Stimulated activated CD8-positive, alpha-beta memory T cell treated with anti-CD3 and anti-CD28 coated beads, Interleukin-7, amount 100 ng/mL, for 1 hour (primary cell): ENCODE data around the gene SELENOS.

Experiments used
- DNase-seq, 2 donors: peaks; one replicate each; pipeline ENCODE4 v3.0.0-alpha.2; 2020; ENCODE audit warnings: low read depth in 2 of 2

The SELENOS gene, protein sequence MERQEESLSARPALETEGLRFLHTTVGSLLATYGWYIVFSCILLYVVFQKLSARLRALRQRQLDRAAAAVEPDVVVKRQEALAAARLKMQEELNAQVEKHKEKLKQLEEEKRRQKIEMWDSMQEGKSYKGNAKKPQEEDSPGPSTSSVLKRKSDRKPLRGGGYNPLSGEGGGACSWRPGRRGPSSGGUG

GRCh38 chr15:101277038-101277822 is at the start of gene SELENOS:
SELENOS (minus strand) TSS chr15:101277485; CDS start chr15:101277417, 68 bp downstream.
- DNase-seq, result peak; percentile 77 to 82

- DNase-seq, result no peak
These were observed 49.3 kb upstream of the SELENOS start for GRCh38 chr15:101326462-101327146.

- no peak for DNase-seq
These were observed 48.7 kb upstream of the SELENOS start for GRCh38 chr15:101326026-101326315.

DNA sequence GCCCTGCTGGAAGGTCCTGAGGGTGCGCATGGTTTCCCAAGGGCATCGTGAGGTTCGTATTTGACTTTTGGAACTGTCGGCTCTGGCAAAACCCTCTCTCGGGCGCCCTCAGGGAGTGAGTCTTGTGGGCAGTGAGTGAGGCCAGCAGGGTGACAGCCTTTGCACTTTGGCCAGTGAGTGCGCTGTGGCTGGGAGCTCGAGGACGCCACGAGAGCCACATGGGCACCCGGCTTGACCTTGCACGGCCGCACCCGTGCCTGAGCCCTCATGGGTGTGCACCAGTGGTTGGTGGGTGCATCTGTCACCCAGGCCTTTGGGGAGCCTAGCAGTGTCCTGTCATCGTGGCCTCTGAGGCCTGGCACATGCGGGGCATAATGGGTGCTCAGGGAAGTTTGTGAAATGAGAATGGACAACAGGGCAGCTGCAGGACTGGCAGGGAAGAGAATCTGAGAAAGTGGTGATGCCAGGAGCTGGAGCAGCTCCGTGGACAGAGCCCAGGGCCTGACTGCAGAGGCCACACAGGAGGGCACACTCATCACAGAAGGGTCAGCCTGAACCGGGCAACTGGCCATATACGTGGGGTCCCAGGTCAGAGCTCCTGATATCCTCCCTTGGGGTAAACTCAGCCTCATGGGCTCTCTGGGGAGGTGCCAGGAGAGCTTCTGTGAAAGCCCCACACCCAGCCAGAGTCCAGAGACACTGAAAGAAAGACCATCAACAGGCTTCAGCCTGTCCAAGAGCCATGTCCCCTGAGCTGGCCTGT is 48.2 kb upstream of the SELENOS start:
- no peak for DNase-seq

GRCh38 chr15:101324524-101325177 is 47.4 kb upstream of the SELENOS start:
- no peak for DNase-seq

- no peak for DNase-seq
These were observed 46.7 kb upstream of the SELENOS start for GRCh38 chr15:101323793-101324523.

DNA sequence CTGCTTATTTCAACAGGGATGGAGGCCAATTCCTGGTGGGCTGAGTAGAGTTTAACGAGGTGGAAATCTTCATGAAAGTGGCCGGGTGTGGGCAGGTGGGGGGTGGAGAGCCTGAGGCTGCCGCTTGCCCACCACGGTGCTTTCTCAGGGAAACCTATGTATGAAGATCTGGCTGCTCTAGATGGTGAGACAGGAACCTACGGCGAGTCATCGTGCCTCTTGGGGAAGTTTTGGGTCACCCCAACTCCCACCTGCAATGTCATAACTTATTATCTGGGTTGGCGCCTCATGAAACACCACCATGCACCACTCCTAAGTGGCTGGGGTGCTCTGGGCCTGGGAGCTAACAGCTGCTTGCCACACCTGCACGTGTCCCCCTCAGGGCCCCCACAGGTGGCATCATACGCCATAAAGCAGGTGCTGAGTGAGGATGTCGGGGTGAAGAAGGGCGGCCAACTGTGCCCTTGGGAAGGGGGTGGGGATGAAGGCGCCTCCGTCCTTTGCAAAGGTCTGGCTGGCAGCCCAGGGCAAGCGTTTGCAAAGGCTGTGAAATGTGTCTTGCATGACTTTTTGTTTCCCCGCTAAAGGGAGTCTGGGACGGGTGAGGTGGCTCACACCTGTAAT is 45.7 kb upstream of the SELENOS start:
- no peak for DNase-seq

GRCh38 chr15:101322016-101322695 is 44.9 kb upstream of the SELENOS start:
- no peak for DNase-seq

GRCh38 chr15:101320501-101321052 is 43.3 kb upstream of the SELENOS start:
- DNase-seq, result peak; percentile 12 to 31

DNA sequence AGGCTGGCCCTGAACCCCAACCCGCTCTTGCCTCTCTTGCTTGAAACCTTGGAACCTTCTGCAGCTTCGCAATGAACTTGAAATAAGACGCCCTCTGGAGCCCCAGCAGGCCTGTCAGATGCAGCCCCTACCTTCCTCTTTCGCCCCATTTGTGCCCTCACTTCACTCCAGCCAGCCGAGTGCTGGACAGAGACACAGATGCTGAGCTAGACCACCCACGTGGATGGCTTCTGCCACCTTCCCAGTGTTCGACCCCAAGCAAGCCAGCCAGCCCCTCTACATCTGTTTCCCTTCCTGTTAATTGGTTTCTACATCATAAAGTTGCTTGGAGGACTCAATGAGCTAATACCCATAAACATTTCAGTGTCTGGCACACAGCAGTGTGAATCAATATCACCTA is 41.6 kb upstream of the SELENOS start:
- no peak for DNase-seq

DNA sequence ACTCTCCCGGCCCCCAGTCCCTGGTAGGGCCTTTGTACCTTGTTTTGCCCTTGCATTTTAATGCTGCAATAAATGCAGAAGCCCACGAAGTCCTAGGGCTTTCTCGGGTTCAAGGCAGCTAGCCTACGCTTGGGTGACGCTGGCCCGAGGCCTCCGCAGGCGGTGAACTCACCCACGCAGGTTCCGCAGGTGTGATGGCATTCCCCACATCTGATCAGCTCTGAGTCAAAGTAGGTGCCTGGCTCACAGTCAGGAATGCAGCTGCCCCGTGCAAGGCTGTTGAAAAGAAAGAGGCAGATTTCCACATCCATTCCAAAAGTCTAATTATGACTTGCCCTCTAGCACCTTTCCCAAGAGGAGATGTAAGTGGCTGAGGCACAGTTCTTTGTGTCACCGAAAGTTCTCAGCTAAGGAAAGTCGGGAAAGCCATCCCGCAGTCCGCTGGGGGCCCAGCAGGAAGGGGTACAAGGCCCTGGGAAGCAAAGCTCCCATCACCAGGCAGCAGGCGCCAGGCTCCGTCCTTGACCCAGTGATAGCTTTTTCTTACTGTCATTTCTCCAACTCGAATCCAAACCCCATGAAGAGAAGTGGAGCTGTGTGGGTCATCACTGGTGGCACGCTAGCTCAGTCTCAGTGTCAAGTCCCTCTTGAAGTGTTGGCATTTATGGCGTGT is 41.0 kb upstream of the SELENOS start:
- DNase-seq, result no peak

DNA sequence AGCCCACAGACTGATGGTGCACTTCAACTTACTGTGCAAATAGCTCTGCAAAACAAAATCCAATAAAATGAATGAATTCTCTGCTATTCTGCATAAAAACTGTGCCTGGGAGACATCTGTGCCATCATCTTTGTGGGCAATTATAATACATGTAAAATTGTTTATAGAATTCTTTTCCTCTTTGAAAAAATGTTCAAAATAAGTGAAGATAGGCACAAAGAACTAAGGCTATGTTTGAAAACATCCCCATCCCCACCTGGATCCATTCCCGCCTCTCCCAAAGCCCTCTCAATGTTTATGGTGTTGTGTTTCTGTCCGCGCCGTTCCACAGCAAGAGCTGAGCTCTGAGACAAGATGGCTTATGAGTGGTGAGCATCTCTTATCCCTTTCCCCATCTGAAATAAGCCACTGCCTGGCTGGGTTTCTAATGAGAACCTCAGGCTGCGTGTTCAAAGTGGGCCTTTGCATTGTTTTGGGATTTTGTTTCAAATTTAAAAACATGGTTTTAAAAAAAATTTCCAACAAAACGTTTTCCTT is 40.1 kb upstream of the SELENOS start:
- DNase-seq, result no peak

DNA sequence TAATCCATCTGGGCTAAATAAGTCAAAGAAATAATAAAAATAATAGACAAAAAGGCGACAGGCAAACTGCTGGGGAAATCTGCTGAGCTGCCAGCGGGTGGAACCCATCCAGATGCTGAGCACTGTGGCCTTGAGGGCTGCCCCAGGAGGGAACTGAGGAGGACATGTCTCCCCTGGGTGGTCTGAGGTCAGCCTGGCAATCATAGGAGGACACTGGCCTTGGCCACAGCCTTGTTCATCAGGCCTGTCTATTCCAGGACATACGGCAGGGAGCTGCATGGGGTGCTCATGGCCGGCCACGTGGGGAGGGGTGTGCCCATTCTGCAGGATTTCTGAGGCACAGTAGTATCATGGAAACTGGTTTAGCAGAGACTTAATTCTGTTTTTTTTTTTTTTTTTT is 39.2 kb upstream of the SELENOS start:
- DNase-seq, result no peak

DNA sequence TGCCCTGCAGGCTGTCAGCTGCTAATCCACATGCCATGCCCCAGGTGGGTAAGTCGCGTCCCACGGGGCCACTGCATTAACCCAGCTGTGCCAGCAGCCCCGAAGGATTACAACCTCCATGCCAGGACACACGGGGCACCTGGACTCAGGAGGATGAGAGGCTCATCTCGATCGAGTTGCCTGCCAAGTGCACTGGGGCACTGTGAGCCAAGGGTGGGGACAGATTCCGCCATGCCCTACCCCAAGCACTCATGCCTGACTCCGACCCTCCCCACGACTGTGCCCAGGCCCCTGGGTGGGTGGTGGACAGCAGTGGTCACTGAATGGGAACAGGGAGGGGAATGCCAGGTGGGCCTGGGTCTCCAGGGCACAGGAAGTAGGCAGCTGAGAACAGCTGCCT is 38.5 kb upstream of the SELENOS start:
- DNase-seq, result no peak

- no peak for DNase-seq
These were observed 37.2 kb upstream of the SELENOS start for GRCh38 chr15:101314336-101315125.

DNA sequence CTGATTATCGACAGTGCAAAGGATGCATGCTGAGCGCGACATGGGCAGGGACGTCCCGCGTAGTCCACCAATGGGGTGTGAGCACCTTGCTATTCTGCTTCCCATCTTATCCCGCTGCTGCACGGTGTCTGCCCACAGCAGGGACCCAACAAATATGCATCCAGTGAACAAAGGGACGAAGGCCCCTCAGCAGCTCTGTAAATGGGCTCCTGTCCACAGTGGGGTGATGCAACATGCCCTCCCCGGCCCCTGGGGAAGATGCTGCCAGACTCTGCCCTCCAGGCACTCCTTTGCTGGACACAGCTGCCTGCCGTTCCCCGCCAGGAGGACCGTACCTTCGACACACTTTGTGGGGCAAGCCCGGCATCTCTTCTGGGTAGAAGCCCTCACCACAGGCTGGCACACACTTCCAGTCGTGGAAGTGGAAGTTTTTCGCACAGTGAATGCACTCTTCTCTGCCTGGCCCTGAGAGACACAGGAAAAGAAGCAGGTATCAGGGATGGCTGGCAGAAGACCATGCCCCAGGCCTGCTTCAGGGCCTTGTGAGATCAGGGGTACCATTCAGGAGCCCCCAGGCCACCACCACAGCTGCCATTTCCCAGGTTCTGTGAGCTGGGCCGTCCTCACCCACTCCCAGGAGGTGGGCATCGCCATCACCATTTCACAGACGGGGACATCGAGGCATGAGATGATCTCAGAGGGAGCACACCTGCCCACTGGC is 35.9 kb upstream of the SELENOS start:
- no peak for DNase-seq

DNA sequence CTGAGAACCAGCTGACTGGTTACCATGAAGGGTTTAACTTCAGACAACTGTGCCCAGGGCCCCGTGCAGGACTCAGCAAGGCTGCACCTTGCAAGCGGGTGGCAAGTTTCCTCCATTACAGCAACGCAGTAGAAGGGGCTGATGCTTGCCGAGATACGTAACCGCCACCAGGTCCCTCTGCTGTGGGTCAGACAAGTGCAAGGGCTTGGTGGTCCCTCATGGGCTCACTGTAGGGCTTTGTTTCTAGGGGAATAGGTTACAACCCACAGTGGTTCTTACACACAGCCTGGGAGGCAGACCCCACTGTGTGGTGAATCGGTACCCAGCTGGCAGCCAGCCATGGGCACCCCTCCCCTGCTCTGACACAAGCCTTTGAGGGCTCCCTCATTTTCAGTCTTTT is 33.2 kb upstream of the SELENOS start:
- DNase-seq, result no peak

DNA sequence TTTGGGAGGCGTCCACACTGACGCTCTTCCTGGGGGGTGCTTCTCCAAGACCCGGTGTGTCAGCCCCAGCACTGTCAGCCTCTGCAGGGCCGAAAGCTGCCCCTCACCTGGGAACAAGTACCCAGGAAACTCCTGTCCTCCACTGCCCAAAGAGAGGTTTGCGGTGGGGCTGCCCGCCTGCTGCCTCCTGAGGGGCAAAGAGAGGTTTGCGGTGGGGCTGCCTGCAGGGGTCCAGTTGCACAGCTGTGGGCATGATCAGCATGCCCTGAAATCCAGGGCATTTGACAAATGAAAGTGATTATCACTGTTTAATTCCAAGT is 32.8 kb upstream of the SELENOS start:
- DNase-seq, result no peak
